Neuronal stem cell (in vitro differentiated cells): ENCODE data around the gene PPM1L.
"Not testable (repeated sequence)": the region's sequence is repeated elsewhere in the genome, so short reads cannot be mapped to it uniquely, and the experiment has no call there.

Experiments used
- DNase-seq: peaks from one replicate; pipeline ENCODE4 v3.0.0-alpha.2; 2013; ENCODE audit warnings: low spot score
- H2AFZ ChIP-seq: one replicate; pipeline ENCODE4 v1.6.1; 2013; ENCODE audit warnings: mild to moderate bottlenecking, low read length, inconsistent platforms
- H2AK5ac ChIP-seq: 2 replicates; pipeline ENCODE4 v1.6.1; 2013; ENCODE audit warnings: low read depth, mild to moderate bottlenecking, inconsistent platforms, low read length, moderate library complexity, mixed read lengths
- H2BK120ac ChIP-seq: 2 replicates; pipeline ENCODE4 v1.6.1; 2013; ENCODE audit warnings: low read depth, mild to moderate bottlenecking, inconsistent platforms, low read length, moderate library complexity, mixed read lengths
- H2BK12ac ChIP-seq: one replicate; pipeline ENCODE4 v1.6.1; 2013; ENCODE audit warnings: low read length, inconsistent platforms
- H2BK15ac ChIP-seq: 2 replicates; pipeline ENCODE4 v1.6.1; 2013; ENCODE audit warnings: mild to moderate bottlenecking, low read length, inconsistent platforms, mixed read lengths
- H2BK5ac ChIP-seq: one replicate; pipeline ENCODE4 v1.6.1; 2013; ENCODE audit warnings: inconsistent platforms, mild to moderate bottlenecking, low read length, moderate library complexity
- H3K14ac ChIP-seq: one replicate; pipeline ENCODE4 v1.6.1; 2013; ENCODE audit warnings: low read length, inconsistent platforms
- H3K18ac ChIP-seq: 2 replicates; pipeline ENCODE4 v1.6.1; 2013; ENCODE audit warnings: low read length, inconsistent platforms
- H3K23ac ChIP-seq: 2 replicates; pipeline ENCODE4 v1.6.1; 2013; ENCODE audit warnings: low read depth, mild to moderate bottlenecking, mixed read lengths, low read length, inconsistent platforms; ENCODE audit not compliant: poor library complexity
- H3K27ac ChIP-seq: replicated peaks from 3 replicates; pipeline ENCODE4 v1.5.1; 2013; ENCODE audit warnings: low read length, inconsistent platforms
- H3K27me3 ChIP-seq, 3 experiments: 2 replicates each; pipeline ENCODE4 v1.6.1; 2013; ENCODE audit warnings: low read length in 3 of 3, mild to moderate bottlenecking in 2 of 3, inconsistent platforms in 1 of 3, low read depth in 1 of 3, mixed read lengths in 1 of 3, moderate library complexity in 1 of 3; ENCODE audit not compliant: control insufficient read depth in 3 of 3, insufficient read depth in 3 of 3
- H3K36me3 ChIP-seq, 2 donors: replicated peaks in 1 of 2; 2 replicates each; pipeline ENCODE4 v1.6.1; 2013; ENCODE audit warnings: low read length in 2 of 2; ENCODE audit not compliant: control insufficient read depth in 2 of 2, insufficient read depth in 2 of 2
- H3K4ac ChIP-seq: 2 replicates; pipeline ENCODE4 v1.6.1; 2013; ENCODE audit warnings: inconsistent platforms, mild to moderate bottlenecking, low read length, moderate library complexity
- H3K4me1 ChIP-seq, 2 donors: 1 replicate in 1 of 2; 2 replicates in 1 of 2; pipeline ENCODE4 v1.6.1; 2013; ENCODE audit warnings: low read length in 2 of 2, low read depth in 1 of 2; ENCODE audit not compliant: control insufficient read depth in 2 of 2, insufficient read depth in 1 of 2
- H3K4me2 ChIP-seq: one replicate; pipeline ENCODE4 v1.6.1; 2013; ENCODE audit warnings: mild to moderate bottlenecking, low read length, inconsistent platforms; ENCODE audit not compliant: insufficient read depth, poor library complexity, severe bottlenecking
- H3K4me3 ChIP-seq, 2 donors: 2 replicates each; pipeline ENCODE4 v1.5.1; 2013; ENCODE audit warnings: low read length in 2 of 2, mild to moderate bottlenecking in 2 of 2, inconsistent platforms in 1 of 2, moderate library complexity in 1 of 2
- H3K79me1 ChIP-seq: one replicate; pipeline ENCODE4 v1.6.1; 2013; ENCODE audit warnings: low read depth, mild to moderate bottlenecking, inconsistent platforms, low read length, moderate library complexity
- H3K9ac ChIP-seq: one replicate; pipeline ENCODE4 v1.6.1; 2013; ENCODE audit warnings: mild to moderate bottlenecking, low read depth, low read length, inconsistent platforms; ENCODE audit not compliant: poor library complexity
- H3K9me3 ChIP-seq, 2 donors: replicated peaks in 1 of 2; 2 replicates each; pipeline versions ENCODE3 to v1.6.1; 2013; ENCODE audit warnings: low read length in 2 of 2, mild to moderate bottlenecking in 2 of 2, inconsistent platforms in 1 of 2, low read depth in 1 of 2, mixed read lengths in 1 of 2, moderate library complexity in 1 of 2; ENCODE audit not compliant: control insufficient read depth in 2 of 2, insufficient read depth in 1 of 2
- H4K8ac ChIP-seq: one replicate; pipeline ENCODE4 v1.6.1; 2013; ENCODE audit warnings: low read depth, mild to moderate bottlenecking, inconsistent platforms, low read length, moderate library complexity
- H4K91ac ChIP-seq: one replicate; pipeline ENCODE4 v1.6.1; 2013; ENCODE audit warnings: low read length, low read depth, mild to moderate bottlenecking, inconsistent platforms; ENCODE audit not compliant: poor library complexity
- WGBS, 2 donors: extraction: QIAGEN DNeasy Blood & Tissue Kit; methylation state at CpG; one replicate each; pipeline ENCODE4 v1.1.7; 2013; ENCODE audit warnings: missing lambda C conversion rate in 2 of 2, mixed read lengths in 1 of 2; ENCODE audit not compliant: insufficient read length in 2 of 2, insufficient replicate concordance in 1 of 2; ENCODE audit errors: extremely low coverage in 2 of 2; 5-methylcytosine and 5-hydroxymethylcytosine counted together

The PPM1L gene

GRCh38 chr3:160998581-160998980, 242.6 kb downstream of the PPM1L start:
- Histone ChIP-seq H2AFZ (no peak overlapping the region), H3K18ac (no peak overlapping the region), H2BK15ac (no peak overlapping the region), H2BK120ac (no peak overlapping the region), H3K36me3 (peaks cover 0 to 1% of the 10 kb centered on the region in 2 donors), H3K4me1 (peaks cover 3 to 4% of the 10 kb centered on the region in 2 donors), H3K23ac (no peak overlapping the region), H2BK5ac (no peak overlapping the region), H3K27me3 (no peaks in the 10 kb centered on the region), H3K4me3 (no peak overlapping the region), H3K4me2 (no peak overlapping the region), H3K79me1 (no peaks in the 10 kb centered on the region), H2BK12ac (no peak overlapping the region), H3K4ac (no peak overlapping the region), H3K27ac (no peak overlapping the region), H4K8ac (no peak overlapping the region), H4K91ac (no peak overlapping the region), H3K9ac (no peak overlapping the region), H3K9me3 (peaks cover 2 to 7% of the 10 kb centered on the region in 2 donors), H3K14ac (no peak overlapping the region), H2AK5ac (no peak overlapping the region)
- WGBS, 2 donors, result no CpG with 5 or more reads among the region's 1 CpG
- DNase-seq, result no peak

- Histone ChIP-seq H2BK12ac (no peak overlapping the region), H3K9me3 (peaks cover 2 to 7% of the 10 kb centered on the region in 2 donors), H3K79me1 (no peaks in the 10 kb centered on the region), H3K9ac (no peak overlapping the region), H4K91ac (no peak overlapping the region), H2BK15ac (no peak overlapping the region), H2AFZ (no peak overlapping the region), H3K4me3 (no peak overlapping the region), H3K27me3 (no peaks in the 10 kb centered on the region), H2BK5ac (no peak overlapping the region), H3K27ac (peak overlapping the region; percentile 38), H3K4me2 (no peak overlapping the region), H3K4me1 (peaks cover 3 to 4% of the 10 kb centered on the region in 2 donors), H2BK120ac (no peak overlapping the region), H3K36me3 (peaks cover 0 to 1% of the 10 kb centered on the region in 2 donors), H3K23ac (no peak overlapping the region), H4K8ac (no peak overlapping the region), H3K18ac (no peak overlapping the region), H2AK5ac (no peak overlapping the region), H3K14ac (no peak overlapping the region), H3K4ac (no peak overlapping the region)
- no CpG with 5 or more reads among the region's 5 CpGs for WGBS, 2 donors
- DNase-seq, result no peak
Measured at GRCh38 chr3:160999274-160999673, 243.2 kb downstream of the PPM1L start.

GRCh38 chr3:161008086-161008485, 252.1 kb downstream of the PPM1L start:
- Histone ChIP-seq H2AFZ (no peak overlapping the region), H2BK15ac (no peak overlapping the region), H3K9ac (no peak overlapping the region), H3K27ac (no peak overlapping the region), H2BK12ac (no peak overlapping the region), H3K23ac (no peak overlapping the region), H3K4me3 (no peak overlapping the region), H2AK5ac (no peak overlapping the region), H3K27me3 (no peaks in the 10 kb centered on the region), H3K18ac (no peak overlapping the region), H2BK5ac (no peak overlapping the region), H3K14ac (no peak overlapping the region), H3K4ac (no peak overlapping the region), H3K4me1 (no peaks in the 10 kb centered on the region), H3K79me1 (no peaks in the 10 kb centered on the region), H3K4me2 (no peak overlapping the region), H3K36me3 (no peaks in the 10 kb centered on the region), H3K9me3 (peaks cover 0 to 3% of the 10 kb centered on the region in 2 donors), H4K91ac (no peak overlapping the region), H2BK120ac (no peak overlapping the region), H4K8ac (no peak overlapping the region)
- DNase-seq, result no peak
- WGBS, 2 donors, result no CpG with 5 or more reads among the region's 2 CpGs

- not testable (repeated sequence) for H3K36me3 ChIP-seq, H4K8ac ChIP-seq, H3K4me3 ChIP-seq, H2BK120ac ChIP-seq, H4K91ac ChIP-seq, DNase-seq, H2BK5ac ChIP-seq, H3K9me3 ChIP-seq, H3K14ac ChIP-seq, H3K23ac ChIP-seq, H2BK12ac ChIP-seq, H3K79me1 ChIP-seq, H3K4ac ChIP-seq, H3K4me2 ChIP-seq, H2AK5ac ChIP-seq, H3K27ac ChIP-seq, H2AFZ ChIP-seq, H2BK15ac ChIP-seq, H3K9ac ChIP-seq, H3K27me3 ChIP-seq, H3K4me1 ChIP-seq, H3K18ac ChIP-seq
- WGBS, 2 donors, result no CpG with 5 or more reads among the region's 2 CpGs
Measured at GRCh38 chr3:161010151-161010550, 254.1 kb downstream of the PPM1L start.
